DOHH2 (cell line): ENCODE data around the gene SH2D5.

Experiments used
- H3F3A ChIP-seq: fragments of 200-600 bp; sonication (generic), shearing (Covaris generic); 2 replicates; pipeline ENCODE4 v1.6.0; 2016; ENCODE audit warnings: antibody characterized with exemption, mild to moderate bottlenecking; ENCODE audit not compliant: control insufficient read depth, insufficient read depth
- H3K27ac ChIP-seq: fragments of 200-600 bp; sonication (generic); 2 replicates; pipeline ENCODE4 v1.5.1; 2014; ENCODE audit warnings: low read depth, mild to moderate bottlenecking, low read length, moderate library complexity
- H3K27me3 ChIP-seq: fragments of 200-600 bp; sonication (generic); 2 replicates; pipeline ENCODE4 v1.6.1; 2014; ENCODE audit warnings: mild to moderate bottlenecking, low read length, mixed read lengths; ENCODE audit not compliant: control insufficient read depth
- H3K36me3 ChIP-seq: fragments of 200-600 bp; sonication (generic); 2 replicates; pipeline ENCODE4 v1.6.1; 2014; ENCODE audit warnings: mild to moderate bottlenecking, low read length, moderate library complexity, mixed read lengths; ENCODE audit not compliant: control insufficient read depth
- H3K4me1 ChIP-seq: fragments of 200-600 bp; sonication (generic); 2 replicates; pipeline ENCODE4 v1.6.1; 2014; ENCODE audit warnings: mild to moderate bottlenecking, low read length, mixed read lengths; ENCODE audit not compliant: control insufficient read depth
- H3K4me2 ChIP-seq: fragments of 200-600 bp; sonication (generic); 2 replicates; pipeline ENCODE4 v1.6.0; 2014; ENCODE audit warnings: mild to moderate bottlenecking, low read length, moderate library complexity
- H3K4me3 ChIP-seq: fragments of 200-600 bp; sonication (generic); 2 replicates; pipeline ENCODE4 v1.5.1; 2014; ENCODE audit warnings: mild to moderate bottlenecking, low read length, mixed read lengths
- H3K79me2 ChIP-seq: fragments of 200-600 bp; sonication (generic); 2 replicates; pipeline ENCODE4 v1.6.1; 2014; ENCODE audit warnings: mild to moderate bottlenecking, low read length, mixed read lengths; ENCODE audit not compliant: control insufficient read depth
- H3K9me2 ChIP-seq: fragments of 200-600 bp; sonication (generic); replicated peaks from 2 replicates; pipeline ENCODE4 v1.6.1; 2014; ENCODE audit warnings: mild to moderate bottlenecking, low read length, mixed read lengths; ENCODE audit not compliant: control insufficient read depth
- H3K9me3 ChIP-seq: fragments of 200-600 bp; sonication (generic); 2 replicates; pipeline ENCODE4 v1.6.1; 2014; ENCODE audit warnings: antibody characterized with exemption, low read length, mixed read lengths; ENCODE audit not compliant: control insufficient read depth, insufficient read depth
- H4K20me1 ChIP-seq: fragments of 200-600 bp; sonication (generic); 2 replicates; pipeline ENCODE4 v1.6.0; 2014; ENCODE audit warnings: low read depth, mild to moderate bottlenecking, antibody characterized with exemption, low read length, moderate library complexity; ENCODE audit not compliant: control insufficient read depth, insufficient read depth
- CTCF ChIP-seq: fragments of 200-600 bp; sonication (generic); IDR thresholded peaks from one replicate; pipeline ENCODE4 v1.5.1; 2014; ENCODE audit warnings: antibody characterized with exemption, mild to moderate bottlenecking, low read depth, low read length; ENCODE audit not compliant: poor library complexity, severe bottlenecking
- EZH2phosphoT487 ChIP-seq: fragments of 200-600 bp; sonication (generic); IDR thresholded peaks from 2 replicates; pipeline ENCODE4 v1.6.1; 2017; ENCODE audit warnings: borderline replicate concordance, mild to moderate bottlenecking, antibody characterized with exemption, low read length, moderate library complexity, mixed read lengths

The SH2D5 gene

GRCh38 chr1:20704390-20705202 lies 27.9 kb downstream of the SH2D5 start:
- H3K27ac ChIP-seq = no peak overlapping the region
- TF ChIP-seq CTCF = no peak
- TF ChIP-seq EZH2phosphoT487 = no peak
- no peaks in the 10 kb centered on the region for H3K27me3 ChIP-seq
- H3K79me2 ChIP-seq = no peaks in the 10 kb centered on the region
- no peaks in the 10 kb centered on the region for H3K36me3 ChIP-seq
- H3F3A ChIP-seq = no peaks in the 10 kb centered on the region
- no peaks in the 10 kb centered on the region for H3K9me2 ChIP-seq
- H3K4me3 ChIP-seq = no peak overlapping the region
- H4K20me1 ChIP-seq = no peaks in the 10 kb centered on the region
- no peak overlapping the region for H3K4me2 ChIP-seq
- no peaks in the 10 kb centered on the region for H3K9me3 ChIP-seq
- H3K4me1 ChIP-seq = no peaks in the 10 kb centered on the region

GRCh38 chr1:20703124-20703756 lies 29.3 kb downstream of the SH2D5 start:
- no peaks in the 10 kb centered on the region for H3K9me3 ChIP-seq
- H3K79me2 ChIP-seq = no peaks in the 10 kb centered on the region
- no peaks in the 10 kb centered on the region for H3K4me1 ChIP-seq
- TF ChIP-seq CTCF (no peak), EZH2phosphoT487 (no peak)
- no peaks in the 10 kb centered on the region for H3F3A ChIP-seq
- no peaks in the 10 kb centered on the region for H3K9me2 ChIP-seq
- no peak overlapping the region for H3K4me2 ChIP-seq
- no peaks in the 10 kb centered on the region for H4K20me1 ChIP-seq
- no peak overlapping the region for H3K27ac ChIP-seq
- no peaks in the 10 kb centered on the region for H3K27me3 ChIP-seq
- no peaks in the 10 kb centered on the region for H3K36me3 ChIP-seq
- no peak overlapping the region for H3K4me3 ChIP-seq

- TF ChIP-seq CTCF = peak; percentile 28
- no peak for TF ChIP-seq EZH2phosphoT487
- Histone ChIP-seq H3K27ac (no peak overlapping the region), H3K79me2 (no peaks in the 10 kb centered on the region), H3F3A (no peaks in the 10 kb centered on the region), H3K27me3 (no peaks in the 10 kb centered on the region), H3K4me1 (no peaks in the 10 kb centered on the region), H4K20me1 (no peaks in the 10 kb centered on the region), H3K4me2 (no peak overlapping the region), H3K4me3 (no peak overlapping the region), H3K9me2 (no peaks in the 10 kb centered on the region), H3K36me3 (no peaks in the 10 kb centered on the region), H3K9me3 (no peaks in the 10 kb centered on the region)
These were observed 30.1 kb downstream of the SH2D5 start for GRCh38 chr1:20702416-20702815.
